Embryonic facial prominence (tissue), 1 donor: Measurements from ENCODE around the gene PLEKHH3.
"Not testable (repeated sequence)": the region's sequence is repeated elsewhere in the genome, so short reads cannot be mapped to it uniquely, and the experiment has no call there.

Source experiments
- DNase-seq: peaks from one replicate; pipeline ENCODE4 v3.0.0-alpha.2; 2016; ENCODE audit errors: extremely low spot score

The PLEKHH3 gene

GRCh38 chr17:42670789-42671657, 5.8 kb downstream of the PLEKHH3 start:
- DNase-seq: no peak

GRCh38 chr17:42669977-42670788, 6.6 kb downstream of the PLEKHH3 start:
- no peak for DNase-seq

DNA sequence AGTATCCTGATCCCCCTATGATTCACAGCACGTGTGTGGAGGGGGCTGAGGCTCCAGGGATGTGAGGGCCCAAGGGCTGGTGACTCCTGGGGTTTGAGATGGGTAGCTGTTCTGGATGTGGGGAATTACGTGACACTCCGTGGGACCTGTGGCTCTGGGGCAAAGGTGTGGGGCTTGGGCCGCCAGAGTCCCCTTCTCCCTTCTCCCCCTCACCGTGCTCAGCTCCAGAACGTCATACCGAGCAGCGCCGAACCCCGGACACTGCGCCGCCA, 7.2 kb downstream of the PLEKHH3 start:
- DNase-seq: no peak

- DNase-seq: no peak
Measured at GRCh38 chr17:42667088-42667951, 9.5 kb downstream of the PLEKHH3 start.

GRCh38 chr17:42666126-42666525, 10.7 kb downstream of the PLEKHH3 start:
- not testable (repeated sequence) for DNase-seq

GRCh38 chr17:42665581-42666001, 11.2 kb downstream of the PLEKHH3 start:
- no peak for DNase-seq

DNA sequence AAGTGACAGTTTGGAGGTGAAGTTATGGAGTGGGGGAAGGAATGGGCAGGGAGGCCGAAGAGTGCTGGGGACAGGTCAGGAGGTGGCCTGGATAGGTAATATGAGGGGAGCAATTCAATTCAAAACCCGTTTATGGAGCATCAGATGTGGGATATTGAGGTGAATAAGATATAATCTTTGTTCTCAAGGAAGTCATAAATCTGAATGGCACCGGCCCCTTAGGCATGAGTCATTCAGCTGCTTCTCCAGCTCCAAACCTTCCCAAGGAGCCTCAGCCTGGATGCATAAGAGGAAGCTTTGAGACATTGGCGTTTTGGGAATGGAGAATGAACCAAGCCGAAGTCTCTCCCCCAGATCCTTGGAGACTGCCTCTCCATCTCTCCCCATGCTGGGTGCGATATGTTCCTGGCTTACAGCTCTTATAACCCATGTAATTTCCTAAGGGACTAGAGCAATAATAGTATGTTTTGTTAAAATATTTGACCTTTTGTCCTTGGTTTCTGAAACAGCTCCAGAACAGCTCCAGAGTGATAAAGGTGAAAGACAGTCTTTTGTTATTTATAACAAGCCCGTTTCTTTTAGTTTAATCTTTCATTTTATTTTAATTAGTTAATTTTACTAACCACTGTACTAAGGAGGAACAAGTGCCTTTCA, 16.0 kb downstream of the PLEKHH3 start:
- DNase-seq: no peak

DNA sequence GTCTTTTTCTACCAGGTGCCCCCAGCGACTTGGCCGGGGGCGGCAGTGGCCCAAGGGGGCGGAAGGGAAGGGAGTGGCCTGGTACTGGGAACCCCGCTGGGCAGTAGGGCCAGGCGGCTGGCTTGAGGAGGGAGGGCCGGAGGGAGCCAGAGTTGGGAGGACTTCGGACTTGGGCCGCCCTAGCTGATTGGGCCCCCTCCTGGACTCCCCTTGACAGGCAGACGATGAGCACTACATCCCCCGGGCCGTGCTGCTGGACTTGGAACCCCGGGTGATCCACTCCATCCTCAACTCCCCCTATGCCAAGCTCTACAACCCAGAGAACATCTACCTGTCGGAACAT, 16.9 kb downstream of the PLEKHH3 start:
- DNase-seq: not testable (repeated sequence)

- peak; percentile 77 for DNase-seq
Measured at GRCh38 chr17:42659079-42659931, 17.5 kb downstream of the PLEKHH3 start, which contains the start of gene TUBG2. TUBG2 (plus strand) TSS chr17:42659284; CDS start chr17:42659504, 220 bp downstream.

GRCh38 chr17:42657824-42658588, 18.8 kb downstream of the PLEKHH3 start:
- no peak for DNase-seq

GRCh38 chr17:42655528-42655927, 21.3 kb downstream of the PLEKHH3 start:
- DNase-seq: no peak

DNA sequence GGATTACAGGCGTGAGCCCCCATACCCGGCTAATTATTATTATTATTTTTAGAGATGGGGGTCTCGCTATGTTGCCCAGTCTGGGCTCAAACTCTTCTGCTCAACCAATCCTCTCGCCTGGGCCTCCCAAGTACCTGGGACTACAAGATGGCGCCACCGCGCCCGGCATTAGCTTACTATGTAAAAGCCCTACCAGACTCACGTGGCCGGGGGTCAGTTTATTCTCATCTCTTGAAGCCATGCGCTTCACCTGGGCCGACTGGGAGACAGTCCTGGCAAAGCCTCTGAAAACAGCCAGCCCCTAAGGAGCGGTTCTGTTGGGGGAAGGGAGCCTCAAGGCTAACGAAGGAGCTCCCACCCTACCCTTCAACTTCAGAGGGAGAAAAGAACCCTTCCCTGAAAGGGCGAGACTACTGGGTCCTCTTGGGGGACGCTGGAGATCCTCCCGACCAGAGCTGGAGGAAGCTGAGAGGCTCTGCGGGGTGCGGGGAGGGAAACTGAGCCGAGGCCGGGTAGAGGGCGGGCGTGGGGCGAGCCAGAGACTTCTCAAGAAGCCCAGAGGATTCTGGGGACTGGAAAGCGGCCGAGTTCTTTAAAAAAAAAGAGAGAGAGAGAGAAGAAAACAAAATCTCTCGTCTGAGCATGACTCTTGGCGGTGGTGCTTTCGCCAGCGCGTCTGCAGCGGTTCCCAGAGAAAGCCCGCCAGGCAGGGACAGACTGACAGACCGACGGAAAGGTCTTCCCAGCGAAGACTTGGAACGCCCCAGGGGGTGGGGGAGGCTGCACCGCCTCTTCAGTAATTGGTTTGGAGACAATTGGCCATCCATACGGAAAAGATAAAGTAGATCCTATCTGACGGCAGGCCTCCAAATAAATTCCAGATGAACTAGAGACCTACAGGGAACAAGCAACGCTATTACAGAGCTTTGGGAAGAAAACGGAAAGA, 23.3 kb downstream of the PLEKHH3 start:
- DNase-seq: peak; percentile 69

GRCh38 chr17:42651392-42651791, 25.4 kb downstream of the PLEKHH3 start:
- DNase-seq: no peak

GRCh38 chr17:42647778-42648177, 29.0 kb downstream of the PLEKHH3 start:
- no peak for DNase-seq

GRCh38 chr17:42642336-42642735, 34.5 kb downstream of the PLEKHH3 start:
- no peak for DNase-seq

DNA sequence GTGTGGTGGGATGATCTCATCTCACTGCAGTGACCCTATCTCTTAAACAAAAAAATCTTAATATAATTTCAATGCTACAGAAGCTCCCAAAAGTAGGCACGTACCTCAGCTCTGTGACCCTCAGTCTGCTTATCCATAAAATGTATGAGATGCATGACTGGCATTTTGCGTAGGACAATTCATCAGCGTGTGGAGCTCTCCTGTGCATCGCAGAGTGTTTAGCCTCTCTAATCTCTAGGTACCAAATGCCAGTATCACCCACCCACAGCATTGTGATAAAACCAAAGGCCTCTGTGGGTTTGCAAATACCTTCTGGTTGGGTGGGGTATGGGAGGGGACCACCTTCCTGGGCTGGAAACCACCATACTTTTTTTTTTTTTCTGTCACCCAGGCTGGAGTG, 36.7 kb downstream of the PLEKHH3 start:
- no peak for DNase-seq

GRCh38 chr17:42639525-42640113, 37.2 kb downstream of the PLEKHH3 start:
- no peak for DNase-seq

GRCh38 chr17:42632949-42633444, 43.8 kb downstream of the PLEKHH3 start:
- no peak for DNase-seq
